Karpas-422 (cell line): ENCODE results near the gene GSX2. TPM values are rescaled to one million over a fixed set of nuclear protein-coding genes. Genes with fewer than 3 reads are reported as not detected.

Experiments used
- DNase-seq: peaks from one replicate; pipeline ENCODE4 v3.0.0-alpha.2; 2015
- H2AFZ ChIP-seq: fragments of 200-600 bp; sonication (generic); 2 replicates; pipeline ENCODE4 v1.6.1; 2014; ENCODE audit warnings: antibody characterized with exemption, low read length, mixed read lengths
- H3K27ac ChIP-seq: fragments of 200-600 bp; sonication (generic); 2 replicates; pipeline ENCODE4 v1.5.1; 2014; ENCODE audit warnings: mild to moderate bottlenecking, low read length, moderate library complexity
- H3K27me3 ChIP-seq: fragments of 200-600 bp; sonication (generic); 2 replicates; pipeline ENCODE4 v1.6.1; 2014; ENCODE audit warnings: low read length, mixed read lengths
- H3K36me3 ChIP-seq: fragments of 200-600 bp; sonication (generic); 2 replicates; pipeline ENCODE4 v1.6.1; 2014; ENCODE audit warnings: low read length, mixed read lengths; ENCODE audit not compliant: insufficient read depth
- H3K4me1 ChIP-seq: fragments of 200-600 bp; sonication (generic); 2 replicates; pipeline ENCODE4 v1.6.1; 2014; ENCODE audit warnings: mild to moderate bottlenecking, low read length, mixed read lengths
- H3K4me2 ChIP-seq: fragments of 200-600 bp; sonication (generic); 2 replicates; pipeline ENCODE4 v1.6.1; 2014; ENCODE audit warnings: low read length, low read depth, mild to moderate bottlenecking; ENCODE audit not compliant: poor library complexity, severe bottlenecking
- H3K4me3 ChIP-seq: fragments of 200-600 bp; sonication (generic); 2 replicates; pipeline ENCODE4 v1.5.1; 2014; ENCODE audit warnings: mild to moderate bottlenecking, antibody characterized with exemption, low read length, mixed read lengths
- H3K79me2 ChIP-seq: fragments of 200-600 bp; sonication (generic); 2 replicates; pipeline ENCODE4 v1.6.1; 2014; ENCODE audit warnings: mild to moderate bottlenecking, low read length, mixed read lengths
- H3K9ac ChIP-seq: fragments of 200-600 bp; sonication (generic); 2 replicates; pipeline ENCODE4 v1.6.0; 2014; ENCODE audit warnings: low read length
- H3K9me2 ChIP-seq: fragments of 200-600 bp; sonication (generic), shearing (Covaris generic); replicated peaks from 2 replicates; pipeline ENCODE4 v1.6.0; 2014; ENCODE audit warnings: mild to moderate bottlenecking, low read length, moderate library complexity; ENCODE audit not compliant: insufficient read depth
- H3K9me3 ChIP-seq: fragments of 300-700, 200-600 bp; sonication (generic); 2 replicates; pipeline ENCODE4 v1.6.1; 2014; ENCODE audit warnings: low read length, mixed read lengths
- H4K20me1 ChIP-seq: fragments of 200-600 bp; sonication (generic); 2 replicates; pipeline ENCODE4 v1.6.1; 2014; ENCODE audit warnings: mild to moderate bottlenecking, antibody characterized with exemption, low read length, low read depth; ENCODE audit not compliant: insufficient read depth
- total RNA-seq: library from RNA; depleted of rRNA; stranded (reverse); fragments of >200 nt; shearing (Covaris generic); gene quantifications from 2 replicates; pipeline ENCODE4 v1.2.3, GENCODE V29; 2014; ENCODE audit warnings: low replicate concordance

The GSX2 gene
- total RNA-seq, 1 experiment from 2014 or later, result 9.5 TPM

DNA sequence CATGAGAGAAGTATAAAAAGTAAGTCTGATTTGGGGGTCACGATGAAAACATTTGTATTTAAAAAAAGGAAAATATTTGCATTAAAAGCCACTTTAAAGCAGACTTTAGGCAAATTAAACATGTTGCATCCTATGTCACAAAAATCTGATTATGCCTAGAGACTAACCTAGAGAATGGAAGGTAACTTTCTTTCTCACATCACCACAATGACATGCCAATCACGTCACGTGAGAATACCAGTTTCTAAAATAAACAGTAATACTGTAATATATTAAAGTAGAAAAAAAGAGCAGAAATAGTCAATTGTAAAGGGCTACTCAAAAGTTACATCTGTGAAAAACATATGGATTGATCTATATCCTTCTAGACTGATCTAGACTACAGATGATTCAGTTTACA, 38.9 kb upstream of the GSX2 start:
- Histone ChIP-seq H3K27me3 (no peaks in the 10 kb centered on the region), H3K4me3 (peak overlapping the region; percentile 92), H3K9me2 (no peaks in the 10 kb centered on the region), H3K36me3 (peaks cover 33% of the 10 kb centered on the region), H3K9ac (peak overlapping the region; percentile 99), H3K27ac (peak overlapping the region; percentile 90), H3K4me2 (peak overlapping the region; percentile 94), H3K79me2 (peaks cover 90% of the 10 kb centered on the region), H2AFZ (no peak overlapping the region), H3K9me3 (no peaks in the 10 kb centered on the region), H3K4me1 (peaks cover 78% of the 10 kb centered on the region), H4K20me1 (peaks cover 30% of the 10 kb centered on the region; the same call in 1 of the 2 replicates)
- DNase-seq, result peak; percentile 57

DNA sequence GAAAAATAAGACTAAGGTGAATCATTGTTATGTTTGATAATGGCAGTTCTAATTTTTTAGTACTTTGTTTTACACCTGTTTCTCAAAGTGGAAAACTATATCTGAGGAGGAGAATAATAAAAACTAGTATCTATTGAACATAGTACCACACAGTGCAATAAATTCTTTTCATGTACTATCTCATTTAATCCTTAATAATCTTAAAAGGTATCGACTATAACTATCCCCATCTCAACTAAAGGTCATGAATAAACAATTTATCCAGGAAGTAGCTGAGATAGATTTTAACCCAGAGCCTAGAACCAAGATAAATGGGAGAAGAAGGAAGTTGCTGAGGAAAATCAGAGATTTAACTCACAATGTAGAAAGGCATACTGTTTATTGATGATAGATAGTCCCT, 38.1 kb upstream of the GSX2 start:
- Histone ChIP-seq H3K9me2 (no peaks in the 10 kb centered on the region), H3K79me2 (peaks cover 82% of the 10 kb centered on the region), H3K27ac (peak overlapping the region; percentile 90), H3K4me1 (peaks cover 79% of the 10 kb centered on the region), H3K9ac (peak overlapping the region; percentile 99), H3K9me3 (no peaks in the 10 kb centered on the region), H3K4me2 (peak overlapping the region; percentile 94), H3K36me3 (peaks cover 33% of the 10 kb centered on the region), H4K20me1 (peaks cover 24% of the 10 kb centered on the region; the same call in 1 of the 2 replicates), H3K4me3 (peak overlapping the region; percentile 92), H3K27me3 (no peaks in the 10 kb centered on the region), H2AFZ (no peak overlapping the region)
- no peak for DNase-seq

DNA sequence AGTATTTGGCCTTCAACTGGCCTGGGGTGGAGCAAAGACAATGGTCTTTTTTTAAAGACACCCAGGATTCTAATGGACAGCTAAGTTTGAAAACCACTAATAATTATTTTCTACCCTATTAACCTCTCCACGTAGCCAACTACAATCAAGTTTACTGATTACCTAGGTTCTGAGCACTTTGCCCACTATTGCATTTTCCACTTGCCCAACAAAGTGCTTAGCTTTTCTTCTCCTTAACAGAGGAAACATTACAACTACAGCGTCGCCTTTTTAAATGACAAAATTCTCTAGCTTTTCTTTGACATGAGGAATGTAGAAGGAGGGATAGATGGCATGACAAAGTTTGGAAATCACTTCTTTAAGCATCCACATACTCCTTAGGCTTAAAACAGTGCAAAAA, 37.6 kb upstream of the GSX2 start:
- Histone ChIP-seq H3K79me2 (peaks cover 77% of the 10 kb centered on the region), H3K4me2 (peak overlapping the region; percentile 94), H2AFZ (no peak overlapping the region), H3K27ac (peak overlapping the region; percentile 90), H3K9me2 (no peaks in the 10 kb centered on the region), H3K9ac (peak overlapping the region; percentile 99), H3K4me1 (peaks cover 75% of the 10 kb centered on the region), H3K27me3 (no peaks in the 10 kb centered on the region), H4K20me1 (peaks cover 19% of the 10 kb centered on the region; the same call in 1 of the 2 replicates), H3K9me3 (no peaks in the 10 kb centered on the region), H3K36me3 (peaks cover 29% of the 10 kb centered on the region), H3K4me3 (peak overlapping the region; percentile 92)
- DNase-seq, result no peak

- Histone ChIP-seq H3K4me2 (peak overlapping the region; percentile 94), H3K9ac (peak overlapping the region; percentile 99), H3K36me3 (peaks cover 32% of the 10 kb centered on the region), H3K4me1 (peaks cover 67% of the 10 kb centered on the region), H3K27ac (peak overlapping the region; percentile 90), H3K27me3 (no peaks in the 10 kb centered on the region), H3K9me3 (no peaks in the 10 kb centered on the region; the same call in 1 of the 2 replicates), H3K4me3 (peak overlapping the region; percentile 92), H3K79me2 (peaks cover 69% of the 10 kb centered on the region), H3K9me2 (no peaks in the 10 kb centered on the region), H4K20me1 (peaks cover 16% of the 10 kb centered on the region; the same call in 1 of the 2 replicates), H2AFZ (no peak overlapping the region)
- DNase-seq, result peak; percentile 64
These were observed 36.7 kb upstream of the GSX2 start for GRCh38 chr4:54063229-54063628.

DNA sequence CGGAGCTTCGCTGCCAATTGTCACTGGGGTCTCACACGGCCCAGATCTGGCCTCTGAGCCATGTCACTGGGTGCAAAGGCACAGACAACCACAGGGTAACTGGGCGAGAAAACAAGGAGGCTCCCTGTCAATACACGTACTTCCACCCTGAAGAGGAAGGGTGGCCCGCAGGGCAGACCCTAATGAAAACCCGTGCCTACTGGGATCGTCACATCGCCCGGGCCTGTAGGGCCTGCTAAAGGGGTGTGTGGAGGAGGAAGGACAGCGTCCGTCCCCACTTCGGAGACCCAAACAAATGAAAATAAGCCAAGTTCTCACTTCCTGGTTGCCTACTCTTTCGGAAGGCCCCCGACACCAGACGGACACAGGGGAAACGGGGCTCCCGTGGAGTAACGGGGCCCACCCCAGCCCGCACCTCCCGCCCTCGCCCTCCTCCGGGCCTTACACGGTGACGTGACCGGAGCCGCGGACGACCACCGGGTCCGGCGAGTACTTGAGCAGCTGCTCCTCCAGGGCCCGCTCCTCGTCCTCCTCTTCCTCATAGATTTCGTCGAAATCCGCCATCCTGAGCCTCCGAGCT, 36.1 kb upstream of the GSX2 start:
- no peaks in the 10 kb centered on the region for H3K9me2 ChIP-seq
- peaks cover 16% of the 10 kb centered on the region; the same call in 1 of the 2 replicates for H4K20me1 ChIP-seq
- H3K4me1 ChIP-seq, result peaks cover 61% of the 10 kb centered on the region
- H3K79me2 ChIP-seq, result peaks cover 63% of the 10 kb centered on the region
- no peaks in the 10 kb centered on the region; the same call in 1 of the 2 replicates for H3K9me3 ChIP-seq
- peak overlapping the region; percentile 94 for H3K4me2 ChIP-seq
- peak overlapping the region; percentile 99 for H3K9ac ChIP-seq
- peak overlapping the region; percentile 92 for H3K4me3 ChIP-seq
- H3K27me3 ChIP-seq, result no peaks in the 10 kb centered on the region
- H2AFZ ChIP-seq, result no peak overlapping the region
- DNase-seq, result peak; percentile 80
- H3K36me3 ChIP-seq, result peaks cover 36% of the 10 kb centered on the region
- peak overlapping the region; percentile 90 for H3K27ac ChIP-seq

DNA sequence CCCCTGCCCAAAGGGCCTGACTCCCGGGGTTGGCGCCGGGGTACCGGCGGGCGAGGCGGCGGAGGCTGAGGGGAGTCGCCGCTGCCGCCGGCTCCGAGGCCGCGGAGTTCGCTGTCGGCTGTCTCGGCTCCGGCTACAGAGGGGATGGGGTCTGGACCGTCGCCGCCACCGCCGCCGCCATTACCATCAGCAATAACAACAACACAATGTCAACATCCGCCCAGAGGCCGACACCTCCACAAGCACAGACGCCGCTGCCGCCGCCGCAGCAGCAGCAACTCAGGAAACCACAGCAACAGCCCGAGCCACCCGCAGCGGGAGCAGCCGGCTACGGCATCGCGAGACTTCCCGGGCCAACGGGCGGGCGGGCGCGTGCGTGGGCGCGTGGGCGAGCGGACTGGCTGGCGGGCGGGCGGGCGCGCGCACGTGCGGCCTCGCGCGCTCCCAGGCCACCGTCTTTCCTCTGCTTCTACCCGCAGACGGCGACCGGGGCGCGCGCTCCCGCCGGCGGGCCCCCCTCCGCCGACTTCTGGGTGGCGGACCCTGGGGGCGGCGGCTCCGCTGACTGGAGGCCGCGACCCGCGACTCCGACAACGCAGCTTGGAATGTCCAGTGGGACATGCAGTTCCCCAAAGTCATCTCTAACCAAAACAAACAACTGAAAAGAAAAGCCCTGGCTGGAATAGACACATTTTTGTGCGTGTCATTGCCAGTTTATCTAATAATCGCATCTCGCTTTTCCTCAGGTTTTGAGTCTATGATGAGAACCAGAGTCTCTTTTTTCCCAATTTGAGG, 35.4 kb upstream of the GSX2 start, which contains the start of gene CHIC2:
Gene CHIC2 (minus strand): TSS at position 289 of the 795 bp plus-strand sequence. CDS start 305 bp downstream, outside the sequence.
- Histone ChIP-seq H3K4me1 (peaks cover 55% of the 10 kb centered on the region), H3K27me3 (no peaks in the 10 kb centered on the region), H3K4me3 (peak within 1 kb of the TSS; percentile 92), H3K27ac (peak within 1 kb of the TSS; percentile 90), H3K79me2 (peaks cover 56% of the 10 kb centered on the region), H2AFZ (peak within 1 kb of the TSS; percentile 74), H3K9ac (peak within 1 kb of the TSS; percentile 99), H3K9me2 (no peaks in the 10 kb centered on the region), H3K36me3 (peaks cover 35% of the 10 kb centered on the region), H3K4me2 (peak within 1 kb of the TSS; percentile 94), H3K9me3 (no peaks in the 10 kb centered on the region; the same call in 1 of the 2 replicates), H4K20me1 (peaks cover 16% of the 10 kb centered on the region; the same call in 1 of the 2 replicates)
- DNase-seq, result peak; percentile 98

DNA sequence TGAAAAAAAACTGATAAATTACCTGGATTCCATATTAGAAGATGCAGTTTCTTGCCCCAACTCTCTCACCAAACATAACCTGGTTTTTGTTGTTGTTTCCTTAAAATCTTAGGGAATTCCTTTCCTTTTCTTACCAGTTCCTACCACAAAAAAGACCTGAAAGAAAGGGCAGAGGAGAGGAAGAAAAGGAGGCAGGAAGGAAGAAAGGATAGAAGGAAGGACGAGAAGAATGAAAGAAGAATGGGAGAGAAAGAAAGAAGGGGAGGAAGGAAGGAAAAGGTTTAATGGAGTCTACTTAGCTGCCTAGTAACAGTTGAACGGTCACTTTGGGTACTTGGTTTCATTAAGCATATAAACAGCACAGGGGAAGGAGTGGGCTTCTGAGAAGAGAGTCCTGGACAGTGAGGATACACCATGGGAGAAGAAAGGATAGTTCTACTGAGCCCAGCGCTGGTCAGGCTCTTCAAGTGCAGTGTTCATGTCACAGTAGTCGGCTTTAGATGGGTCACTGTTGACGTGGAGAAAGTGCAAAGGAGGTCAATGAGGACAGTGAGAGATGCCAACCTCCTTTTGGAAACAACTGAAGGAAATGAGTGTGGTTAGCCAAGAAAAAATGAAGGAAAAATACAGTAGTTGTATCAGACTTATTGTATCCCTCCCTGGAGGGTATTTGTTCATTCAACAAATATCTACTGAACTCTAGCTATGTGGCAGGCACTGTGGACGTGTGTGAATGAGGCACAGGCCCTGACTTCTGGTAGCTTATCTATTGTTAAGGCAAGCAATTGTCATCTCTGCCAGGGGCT, 34.5 kb upstream of the GSX2 start:
- peak overlapping the region; percentile 92 for H3K4me3 ChIP-seq
- peaks cover 9% of the 10 kb centered on the region; the same call in 1 of the 2 replicates for H4K20me1 ChIP-seq
- H3K9me2 ChIP-seq, result no peaks in the 10 kb centered on the region
- H2AFZ ChIP-seq, result peak overlapping the region; percentile 74
- peak overlapping the region; percentile 99 for H3K9ac ChIP-seq
- H3K9me3 ChIP-seq, result no peaks in the 10 kb centered on the region; the same call in 1 of the 2 replicates
- no peaks in the 10 kb centered on the region for H3K27me3 ChIP-seq
- H3K4me2 ChIP-seq, result peak overlapping the region; percentile 80
- peak; percentile 43 for DNase-seq
- peaks cover 45% of the 10 kb centered on the region for H3K4me1 ChIP-seq
- H3K27ac ChIP-seq, result peak overlapping the region; percentile 77
- peaks cover 25% of the 10 kb centered on the region for H3K36me3 ChIP-seq
- H3K79me2 ChIP-seq, result peaks cover 46% of the 10 kb centered on the region
